Progenitor cell of endocrine pancreas (in vitro differentiated cells): ENCODE results near the gene RLF. TPM values are rescaled to one million over a fixed set of nuclear protein-coding genes. Genes with fewer than 3 reads are reported as not detected.
A peak's percentile ranks its signal among the peaks of the same experiment; 100 is the strongest.

ENCODE experiments used
- DNase-seq: peaks from one replicate; pipeline ENCODE4 v3.0.0; 2021; ENCODE audit warnings: low spot score; ENCODE audit not compliant: unreplicated experiment
- H3K27ac Mint-ChIP-seq: 2 replicates; pipeline ENCODE4 v1.8.0; 2021; ENCODE audit warnings: mild to moderate bottlenecking, moderate library complexity, mixed read lengths
- H3K27me3 Mint-ChIP-seq: 2 replicates; pipeline ENCODE4 v1.8.0; 2021; ENCODE audit warnings: mixed read lengths
- H3K36me3 Mint-ChIP-seq: 2 replicates; pipeline ENCODE4 v1.8.0; 2022; ENCODE audit warnings: mixed read lengths; ENCODE audit not compliant: insufficient read depth
- H3K4me1 Mint-ChIP-seq: 2 replicates; pipeline ENCODE4 v1.8.0; 2021; ENCODE audit warnings: low read depth, mixed read lengths
- H3K4me3 Mint-ChIP-seq: 2 replicates; pipeline ENCODE4 v1.8.0; 2021; ENCODE audit warnings: low read depth, mild to moderate bottlenecking, moderate library complexity, mixed read lengths
- H3K9me3 Mint-ChIP-seq: 2 replicates; pipeline ENCODE4 v1.8.0; 2021; ENCODE audit warnings: low read depth, mixed read lengths
- total RNA-seq: library from RNA; stranded (reverse); gene quantifications from 2 replicates; pipeline ENCODE4 v1.2.1, GENCODE V29; 2021
- TF ChIP-seq, protein P1 (sequence below): fragments of 200-600 bp; sonication (generic); IDR thresholded peaks from one replicate; pipeline ENCODE4 v1.5.0; 2021; ENCODE audit warnings: antibody characterized with exemption, mild to moderate bottlenecking; ENCODE audit not compliant: unreplicated experiment

Gene RLF
- total RNA-seq, 1 donor from 2014 or later: 20.5 TPM

DNA sequence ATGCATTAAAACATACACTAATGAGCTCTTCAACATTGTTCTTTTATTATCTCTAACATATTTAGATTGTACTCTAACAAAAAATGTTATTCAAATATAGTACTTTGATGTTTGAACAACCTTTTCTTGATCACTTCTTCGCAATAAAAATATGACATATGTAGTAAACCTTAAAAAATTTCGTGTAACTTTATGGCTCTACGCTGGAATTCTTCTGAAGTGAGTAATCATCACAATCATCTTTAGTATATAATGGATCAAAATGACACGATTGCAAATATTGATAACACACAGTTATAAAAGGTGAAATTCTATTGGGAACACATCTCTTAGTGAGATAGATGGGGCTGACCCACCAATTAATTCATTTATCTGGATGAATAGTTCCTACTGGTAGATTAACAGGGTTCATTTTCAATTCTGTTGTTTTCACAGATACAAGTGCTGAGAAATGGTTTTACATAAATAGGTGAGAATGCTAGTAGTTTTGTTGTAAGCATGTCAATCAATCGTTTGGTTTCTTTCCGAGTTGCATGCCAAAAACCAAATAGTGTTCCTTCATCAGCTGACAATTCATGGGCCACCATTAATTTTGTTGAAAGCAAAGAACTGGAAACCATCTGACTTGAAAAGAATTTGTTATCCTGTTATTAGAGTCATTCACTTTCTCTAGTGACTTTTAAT, 95.4 kb downstream of the RLF start:
- Mint-ChIP-seq H3K4me1 (peaks cover 6% of the 10 kb centered on the region), H3K9me3 (no peaks in the 10 kb centered on the region), H3K27me3 (no peaks in the 10 kb centered on the region), H3K4me3 (peak overlapping the region; percentile 89), H3K27ac (peak overlapping the region; percentile 99), H3K36me3 (peaks cover 6% of the 10 kb centered on the region)
- TF ChIP-seq, protein P1, sequence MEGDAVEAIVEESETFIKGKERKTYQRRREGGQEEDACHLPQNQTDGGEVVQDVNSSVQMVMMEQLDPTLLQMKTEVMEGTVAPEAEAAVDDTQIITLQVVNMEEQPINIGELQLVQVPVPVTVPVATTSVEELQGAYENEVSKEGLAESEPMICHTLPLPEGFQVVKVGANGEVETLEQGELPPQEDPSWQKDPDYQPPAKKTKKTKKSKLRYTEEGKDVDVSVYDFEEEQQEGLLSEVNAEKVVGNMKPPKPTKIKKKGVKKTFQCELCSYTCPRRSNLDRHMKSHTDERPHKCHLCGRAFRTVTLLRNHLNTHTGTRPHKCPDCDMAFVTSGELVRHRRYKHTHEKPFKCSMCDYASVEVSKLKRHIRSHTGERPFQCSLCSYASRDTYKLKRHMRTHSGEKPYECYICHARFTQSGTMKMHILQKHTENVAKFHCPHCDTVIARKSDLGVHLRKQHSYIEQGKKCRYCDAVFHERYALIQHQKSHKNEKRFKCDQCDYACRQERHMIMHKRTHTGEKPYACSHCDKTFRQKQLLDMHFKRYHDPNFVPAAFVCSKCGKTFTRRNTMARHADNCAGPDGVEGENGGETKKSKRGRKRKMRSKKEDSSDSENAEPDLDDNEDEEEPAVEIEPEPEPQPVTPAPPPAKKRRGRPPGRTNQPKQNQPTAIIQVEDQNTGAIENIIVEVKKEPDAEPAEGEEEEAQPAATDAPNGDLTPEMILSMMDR: no peak
- DNase-seq: no peak

DNA sequence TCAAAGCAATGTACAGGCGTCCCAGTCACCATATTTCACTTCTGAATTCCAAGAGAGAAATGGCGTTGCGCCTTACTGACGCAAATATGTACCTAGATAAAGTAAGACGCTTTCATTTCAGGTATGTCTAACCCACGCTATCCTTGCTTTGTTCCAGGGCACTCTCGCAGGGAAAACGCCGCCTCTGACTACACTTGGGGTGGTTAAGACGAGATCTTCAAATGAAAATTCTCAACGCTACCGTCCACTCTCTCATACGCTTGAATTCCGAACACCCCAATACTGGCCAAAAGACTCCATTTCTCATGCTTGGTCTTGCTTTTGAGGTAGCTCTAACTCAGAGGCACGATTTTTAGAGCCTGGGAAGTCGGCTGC, 96.1 kb downstream of the RLF start:
- H3K9me3 Mint-ChIP-seq: no peaks in the 10 kb centered on the region
- peak overlapping the region; percentile 99 for H3K27ac Mint-ChIP-seq
- peaks cover 8% of the 10 kb centered on the region for H3K36me3 Mint-ChIP-seq
- TF ChIP-seq, protein P1: no peak
- H3K4me1 Mint-ChIP-seq: peaks cover 6% of the 10 kb centered on the region
- H3K4me3 Mint-ChIP-seq: peak overlapping the region; percentile 89
- no peak for DNase-seq
- H3K27me3 Mint-ChIP-seq: no peaks in the 10 kb centered on the region

DNA sequence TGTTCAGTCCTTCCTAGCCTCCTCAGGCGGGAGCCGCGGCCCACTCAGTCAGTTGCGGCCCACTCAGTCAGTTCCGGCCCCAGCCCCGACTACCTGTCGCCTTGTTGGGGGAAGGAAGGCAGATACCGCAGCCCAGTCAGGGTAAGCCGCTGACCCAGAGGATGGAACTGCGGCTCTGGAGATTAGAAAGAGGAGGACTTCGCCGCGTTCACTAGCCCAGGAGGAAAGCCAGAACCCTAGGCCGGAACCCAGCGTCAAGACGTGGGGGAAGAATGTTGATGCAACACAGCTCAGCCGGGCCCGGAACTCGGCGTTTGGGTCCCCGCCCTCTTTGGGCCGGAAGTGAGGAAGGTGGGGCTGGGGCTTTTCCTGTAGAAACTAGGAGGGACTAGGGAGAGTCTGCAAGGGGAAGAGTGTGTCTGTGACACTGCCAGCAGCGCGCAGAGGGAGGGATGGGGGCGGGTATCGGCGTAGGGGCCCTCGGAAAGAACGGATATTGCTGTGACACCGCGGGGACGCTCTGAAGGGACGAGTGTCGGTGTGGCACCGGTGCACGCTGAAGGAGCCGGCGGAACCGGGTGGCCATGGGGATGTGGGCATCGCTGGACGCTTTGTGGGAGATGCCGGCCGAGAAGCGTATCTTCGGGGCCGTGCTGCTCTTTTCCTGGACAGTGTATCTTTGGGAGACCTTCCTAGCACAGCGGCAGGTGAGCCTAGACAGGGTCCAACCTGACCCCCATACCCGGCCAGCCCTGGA, 96.7 kb downstream of the RLF start, which contains the start of gene ZMPSTE24:
TSS of gene ZMPSTE24 (plus strand) at position 549 of the 757 bp plus-strand sequence. CDS start at position 585, 36 bp downstream.
- H3K4me3 Mint-ChIP-seq: peak within 1 kb of the TSS; percentile 89
- no peaks in the 10 kb centered on the region for H3K27me3 Mint-ChIP-seq
- H3K9me3 Mint-ChIP-seq: no peaks in the 10 kb centered on the region
- H3K27ac Mint-ChIP-seq: peak within 1 kb of the TSS; percentile 99
- TF ChIP-seq, protein P1: no peak
- peaks cover 11% of the 10 kb centered on the region for H3K36me3 Mint-ChIP-seq
- peaks cover 6% of the 10 kb centered on the region for H3K4me1 Mint-ChIP-seq
- peak; percentile 91 for DNase-seq

DNA sequence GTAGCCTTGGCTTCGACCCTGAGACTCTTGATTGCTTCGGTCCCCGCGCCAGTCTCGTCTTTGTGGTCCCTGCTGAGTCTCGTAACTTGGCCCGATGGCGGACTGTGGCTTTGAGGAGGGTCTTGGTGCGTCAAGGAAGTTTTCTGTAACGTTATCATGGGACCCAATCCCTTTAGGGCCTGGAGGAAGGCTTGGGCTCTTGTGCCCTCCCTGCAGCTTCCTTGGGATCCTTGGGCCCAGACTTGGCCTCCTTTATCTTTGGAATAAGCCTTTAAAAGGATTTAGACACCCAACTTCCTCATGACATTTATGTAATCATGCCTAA, 97.2 kb downstream of the RLF start:
- Mint-ChIP-seq H3K27me3 (no peaks in the 10 kb centered on the region), H3K4me1 (peaks cover 6% of the 10 kb centered on the region), H3K4me3 (peak overlapping the region; percentile 89), H3K36me3 (peaks cover 13% of the 10 kb centered on the region), H3K9me3 (no peaks in the 10 kb centered on the region), H3K27ac (peak overlapping the region; percentile 99)
- no peak for DNase-seq
- TF ChIP-seq, protein P1: no peak

DNA sequence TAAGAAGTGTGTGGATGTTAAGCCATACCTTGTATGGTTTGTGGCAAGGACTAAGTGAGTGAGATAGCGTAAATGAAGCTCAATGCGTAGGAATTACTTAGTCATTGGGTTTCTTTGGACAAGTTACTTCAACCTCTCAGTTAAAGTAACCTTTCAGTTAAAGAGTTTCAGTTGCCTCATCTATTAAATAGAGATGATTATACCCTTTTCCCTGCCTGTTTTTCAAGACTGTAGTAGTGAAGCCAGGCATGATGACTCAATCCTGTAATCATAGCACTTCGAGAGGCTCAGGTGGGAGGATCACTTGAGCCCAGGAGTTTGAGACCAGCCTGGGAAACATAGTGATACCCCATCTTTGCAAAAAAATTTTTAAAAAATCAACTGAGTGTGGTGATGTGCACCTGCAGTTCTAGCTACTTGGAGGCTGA, 103.2 kb downstream of the RLF start:
- H3K9me3 Mint-ChIP-seq: no peaks in the 10 kb centered on the region
- H3K27ac Mint-ChIP-seq: no peak overlapping the region
- peaks cover 12% of the 10 kb centered on the region for H3K36me3 Mint-ChIP-seq
- H3K27me3 Mint-ChIP-seq: no peaks in the 10 kb centered on the region
- H3K4me1 Mint-ChIP-seq: peaks cover 3% of the 10 kb centered on the region
- H3K4me3 Mint-ChIP-seq: no peak overlapping the region
- TF ChIP-seq, protein P1: no peak
- no peak for DNase-seq
